Stimulated activated CD4-positive, alpha-beta T cell treated with anti-CD3 and anti-CD28 coated beads, Interleukin-2, amount 100 ng/mL, for 48 hours (primary cell): ENCODE data around the gene NUP62.
"Not testable (repeated sequence)": the region's sequence is repeated elsewhere in the genome, so short reads cannot be mapped to it uniquely, and the experiment has no call there.

Experiments used
- DNase-seq, 2 donors: peaks; one replicate each; pipeline ENCODE4 v3.0.0-alpha.2; 2020

NUP62 gene

GRCh38 chr19:49950956-49951526 lies 21.7 kb upstream of the NUP62 start:
- DNase-seq, result no peak

- DNase-seq, result no peak
These were observed 21.3 kb upstream of the NUP62 start for GRCh38 chr19:49950590-49950948.

GRCh38 chr19:49949742-49950589 lies 20.7 kb upstream of the NUP62 start:
- no peak for DNase-seq

DNA sequence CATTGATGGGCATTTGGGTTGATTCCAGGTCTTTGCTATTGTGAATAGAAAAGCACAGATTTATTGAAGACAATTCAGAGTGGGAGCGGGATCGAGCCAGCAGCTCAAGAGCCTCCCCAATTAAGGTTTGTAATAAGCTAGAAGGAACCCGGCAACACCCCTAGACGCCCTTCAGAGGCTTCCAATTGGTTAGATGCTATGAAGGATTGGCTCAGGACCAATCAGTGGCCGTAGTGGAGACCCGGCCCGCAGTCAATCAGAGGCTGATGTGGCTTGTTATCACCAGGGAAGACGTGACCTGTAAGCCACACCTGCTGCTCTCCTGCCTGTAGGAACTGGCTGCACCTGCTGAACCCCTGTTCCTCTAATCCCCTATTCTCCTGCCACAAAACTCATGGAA lies 17.1 kb upstream of the NUP62 start:
- no peak for DNase-seq

DNA sequence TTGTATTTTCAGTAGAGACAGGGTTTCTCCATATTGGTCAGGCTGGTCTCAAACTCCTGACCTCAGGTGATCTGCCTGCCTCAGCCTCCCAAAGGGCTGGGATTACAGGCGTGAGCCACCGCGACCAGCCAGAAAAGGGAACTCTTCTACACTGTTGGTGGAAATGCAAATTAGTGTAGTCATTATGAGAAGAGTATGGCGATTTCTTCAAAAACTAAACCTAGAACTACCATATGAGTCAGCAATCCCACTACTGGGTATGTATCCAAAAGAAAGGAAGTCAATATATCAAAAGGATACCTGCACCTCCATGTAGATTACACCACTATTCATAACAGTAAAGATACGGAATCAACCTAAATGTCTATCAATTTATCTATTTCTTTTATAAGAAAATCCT lies 15.3 kb upstream of the NUP62 start:
- DNase-seq, result not testable (repeated sequence)

- no peak for DNase-seq
These were observed 11.1 kb upstream of the NUP62 start for GRCh38 chr19:49940482-49940791.

DNA sequence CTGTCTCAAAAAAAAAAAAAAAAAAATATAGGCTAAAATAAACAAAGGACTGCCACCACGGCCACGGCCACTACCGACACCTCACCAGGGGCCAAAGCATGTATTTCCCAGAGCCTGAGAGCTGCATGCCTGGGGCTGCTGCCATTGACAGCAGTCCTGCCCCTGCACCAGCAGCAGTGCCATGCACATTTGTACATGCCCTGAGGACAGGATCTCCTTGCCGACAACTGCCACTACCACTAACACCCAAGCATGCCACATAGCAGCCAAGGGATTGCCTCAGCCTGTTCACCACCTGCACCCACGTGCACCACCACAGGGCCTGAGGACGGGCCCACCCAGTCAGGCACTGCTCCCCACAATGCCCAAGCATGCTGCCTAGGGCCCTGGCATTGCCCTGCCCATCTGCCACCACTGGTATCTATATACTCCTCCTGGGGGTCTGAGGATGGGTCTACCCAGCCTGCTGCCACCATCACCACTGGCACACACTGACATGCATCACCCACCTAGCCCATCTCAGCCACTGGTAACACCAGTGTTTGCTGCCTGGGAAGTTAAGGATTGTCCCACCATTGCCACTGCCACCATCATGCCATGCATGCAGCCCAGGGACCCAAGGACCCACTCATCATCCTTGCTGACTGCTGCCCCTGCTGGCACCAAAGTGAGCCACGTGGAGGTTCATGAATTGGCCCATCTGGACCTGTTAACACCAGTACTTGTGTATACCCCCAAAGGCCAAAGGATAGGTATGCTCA lies 10.6 kb upstream of the NUP62 start:
- DNase-seq, result no peak

DNA sequence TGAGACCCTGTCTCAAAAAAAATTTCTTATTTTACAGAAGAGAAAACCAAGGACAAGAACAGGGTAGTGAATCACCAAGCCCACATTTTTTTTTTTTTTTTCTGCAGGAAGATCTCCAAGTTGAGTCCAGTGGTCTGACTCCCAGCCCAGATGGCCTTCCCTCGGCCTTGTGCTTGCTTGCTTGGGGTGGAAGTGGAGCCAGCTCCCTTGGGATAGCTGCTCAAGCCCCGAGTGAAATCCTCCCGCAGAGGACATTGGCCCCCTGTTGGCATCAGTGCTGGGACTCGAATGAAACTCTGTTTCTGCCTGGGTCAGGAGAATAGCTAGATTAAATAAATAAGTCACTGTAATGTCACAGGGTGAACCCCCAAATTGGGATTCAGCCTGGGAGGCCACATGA lies 9.4 kb upstream of the NUP62 start:
- DNase-seq, result no peak

DNA sequence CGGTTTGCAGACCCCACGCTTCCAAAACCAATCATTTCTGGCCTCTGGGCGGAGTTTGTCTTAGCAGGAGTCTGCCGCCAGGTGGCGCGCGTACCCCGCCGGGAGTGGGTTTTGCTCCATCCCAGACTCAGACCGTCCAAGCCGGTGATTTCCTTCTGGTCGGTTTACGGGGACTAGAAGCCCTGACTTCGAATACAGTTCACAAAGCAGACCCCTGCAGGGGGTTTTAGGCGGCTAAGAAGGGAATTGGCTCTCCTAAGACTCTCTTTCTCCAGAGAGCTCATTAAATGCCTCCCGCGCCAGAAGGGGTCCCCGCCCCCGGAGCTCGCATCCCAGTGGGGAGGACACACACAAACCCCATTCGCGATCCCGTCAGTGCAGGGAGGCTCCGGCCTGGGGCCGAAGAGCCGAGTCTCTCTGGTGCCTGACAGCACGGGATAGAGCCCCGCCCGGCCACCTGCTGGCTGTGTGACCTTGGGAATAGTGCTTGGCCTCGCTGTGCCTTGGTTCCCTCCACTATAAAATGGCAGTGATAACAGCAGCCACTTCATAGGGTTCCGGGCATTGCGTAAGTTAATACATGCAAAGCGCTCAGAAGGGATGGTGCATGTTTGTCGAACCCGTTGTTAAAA lies 8.6 kb upstream of the NUP62 start:
- DNase-seq, result peak; percentile 87 to 89

GRCh38 chr19:49936549-49936948 lies 7.2 kb upstream of the NUP62 start:
- no peak for DNase-seq

DNA sequence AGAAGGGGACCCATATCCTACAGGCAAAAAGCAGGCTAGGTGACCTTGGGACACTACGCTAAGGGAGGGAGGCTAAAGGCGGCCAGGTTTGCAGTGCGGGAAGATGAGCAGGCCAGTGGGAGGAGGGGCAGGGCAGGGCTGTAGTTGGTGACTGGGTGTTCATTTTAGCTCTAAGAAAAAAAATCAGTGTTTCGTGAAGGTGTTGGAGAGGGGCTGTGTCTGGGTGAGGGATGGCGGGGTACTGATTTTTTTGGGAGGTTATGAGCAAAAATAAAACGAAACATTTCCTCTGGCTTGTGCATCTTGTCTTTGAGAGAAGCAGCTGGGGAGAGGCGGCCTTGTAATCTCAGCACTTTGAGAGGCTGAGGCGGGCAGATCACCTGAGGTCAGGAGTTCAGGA lies 4.3 kb upstream of the NUP62 start:
- DNase-seq, result no peak

DNA sequence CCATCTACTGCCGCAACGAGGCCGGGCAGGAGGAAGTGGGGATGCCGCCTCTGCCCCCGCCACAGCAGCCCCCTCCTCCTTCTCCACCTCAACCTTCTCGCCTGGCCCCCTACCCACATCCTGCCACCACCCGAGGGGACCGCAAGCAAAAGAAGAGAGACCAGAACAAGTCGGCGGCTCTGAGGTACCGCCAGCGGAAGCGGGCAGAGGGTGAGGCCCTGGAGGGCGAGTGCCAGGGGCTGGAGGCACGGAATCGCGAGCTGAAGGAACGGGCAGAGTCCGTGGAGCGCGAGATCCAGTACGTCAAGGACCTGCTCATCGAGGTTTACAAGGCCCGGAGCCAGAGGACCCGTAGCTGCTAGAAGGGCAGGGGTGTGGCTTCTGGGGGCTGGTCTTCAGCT lies 3.4 kb upstream of the NUP62 start:
- DNase-seq, result no peak

DNA sequence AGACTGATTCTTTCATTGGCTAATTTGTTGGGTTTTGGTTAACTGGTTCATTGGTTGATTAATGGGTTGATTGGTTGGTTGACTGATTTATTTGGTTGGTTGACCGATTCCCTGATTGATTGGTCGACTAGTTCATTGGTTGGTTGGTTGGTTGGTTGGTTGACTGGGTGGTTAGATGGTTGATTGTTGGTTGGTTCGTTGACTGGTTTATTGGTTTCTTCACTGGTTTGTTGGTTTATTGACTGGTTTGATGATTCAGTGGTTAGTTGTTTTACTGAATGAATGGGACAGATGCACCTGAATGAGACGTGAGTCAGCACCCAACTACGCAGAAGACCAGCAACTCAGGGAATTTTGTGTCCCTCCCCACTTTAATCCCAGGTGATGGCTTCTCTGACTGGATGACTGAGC lies 2.7 kb upstream of the NUP62 start:
- DNase-seq, result no peak

DNA sequence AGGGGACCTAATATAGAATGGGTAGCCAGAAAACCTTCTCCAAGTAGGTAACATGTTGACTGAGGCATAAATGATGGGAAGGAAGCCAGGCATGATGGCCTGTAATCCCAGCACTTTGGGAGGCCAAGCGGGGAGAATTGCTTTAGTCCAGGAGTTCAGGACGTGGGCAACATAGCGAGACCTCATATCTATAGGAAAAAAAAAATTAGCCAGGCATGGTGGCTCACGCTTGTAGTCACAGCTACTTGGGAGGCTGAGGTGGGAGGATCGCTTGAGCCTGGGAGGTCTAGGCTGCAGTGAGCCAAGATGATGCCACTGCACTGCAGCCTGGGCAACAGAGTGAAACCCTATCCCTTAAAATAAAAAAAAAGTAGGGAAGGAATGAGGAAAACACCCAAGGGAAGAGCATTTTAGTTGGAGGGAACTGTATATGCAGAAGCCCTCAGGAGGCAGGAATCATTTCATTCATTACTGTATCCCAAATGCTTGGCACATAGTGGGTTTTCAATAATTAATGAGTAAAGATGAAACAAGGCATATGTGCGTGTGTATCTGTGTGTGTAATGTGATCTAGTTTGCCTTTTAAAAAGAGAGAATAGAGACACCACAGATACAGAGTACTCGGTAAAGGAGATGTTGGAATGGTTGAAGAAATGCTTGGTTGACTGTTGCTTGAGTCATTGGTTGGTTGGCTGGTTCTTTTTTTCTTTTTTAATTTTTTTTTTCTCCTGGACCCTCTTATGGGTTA lies 2.2 kb upstream of the NUP62 start:
- DNase-seq, result no peak

DNA sequence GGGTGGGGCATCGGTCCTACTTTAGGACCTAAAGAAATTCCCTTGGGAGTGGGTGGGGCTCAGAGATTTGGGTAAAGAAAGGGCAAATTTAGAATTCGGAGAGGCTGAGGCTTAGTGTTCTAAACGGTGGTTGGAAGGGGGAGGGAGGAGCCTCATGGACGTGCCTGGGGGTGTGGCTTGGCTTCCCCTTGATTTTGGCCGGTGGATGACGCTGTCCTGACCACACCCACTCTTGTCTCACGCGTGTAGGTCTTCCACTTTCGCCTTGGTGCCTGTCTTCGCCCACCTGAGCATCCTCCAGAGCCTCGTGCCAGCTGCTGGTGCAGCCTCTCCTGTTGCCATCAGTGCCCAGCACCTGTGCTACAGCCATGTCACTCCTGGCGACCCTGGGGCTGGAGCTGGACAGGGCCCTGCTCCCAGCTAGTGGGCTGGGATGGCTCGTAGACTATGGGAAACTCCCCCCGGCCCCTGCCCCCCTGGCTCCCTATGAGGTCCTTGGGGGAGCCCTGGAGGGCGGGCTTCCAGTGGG lies 1.2 kb upstream of the NUP62 start:
- no peak for DNase-seq

DNA sequence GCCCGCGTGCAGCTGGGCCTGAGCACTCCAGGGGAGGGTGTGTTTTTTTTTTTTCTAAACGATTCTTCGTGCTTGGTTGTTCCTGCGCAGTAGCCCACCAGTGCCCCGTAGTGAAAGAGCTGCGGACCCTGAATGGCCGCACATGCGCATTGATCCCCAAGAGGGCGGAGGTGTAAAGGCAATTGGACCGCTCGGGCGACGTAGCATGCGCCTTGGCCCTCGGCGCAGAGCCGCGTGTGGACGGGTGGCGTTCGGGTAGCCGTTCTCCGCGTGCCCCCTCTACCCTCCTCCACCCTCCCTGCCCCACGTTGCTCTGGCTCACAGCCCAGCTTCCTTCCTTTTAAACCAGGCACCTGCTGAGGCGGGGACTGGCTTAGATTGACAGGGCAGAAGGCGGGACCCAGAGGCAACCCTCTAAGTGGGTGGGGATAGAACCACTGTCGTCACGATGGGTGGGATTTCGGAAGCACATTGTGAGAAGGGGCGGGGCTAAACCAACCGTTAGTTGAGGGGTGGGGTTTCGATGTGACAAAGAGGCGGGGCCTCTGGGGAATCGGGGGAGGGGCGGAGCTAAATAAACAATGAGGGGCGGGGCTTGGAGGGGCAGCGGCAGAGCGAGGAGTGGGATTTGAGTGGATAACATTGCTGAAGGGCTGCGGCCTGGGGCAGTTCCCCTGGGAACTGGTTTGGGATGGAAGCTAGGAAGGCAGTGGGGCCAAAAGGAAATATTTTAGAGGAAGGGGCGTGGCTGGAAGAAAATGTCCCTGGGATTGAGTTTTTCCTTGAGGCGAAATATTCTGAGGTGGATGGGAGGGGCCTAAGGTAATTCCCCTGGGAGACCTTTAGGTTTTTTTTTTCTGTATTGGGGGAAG lies 543 bp upstream of the NUP62 start:
- DNase-seq, result peak; percentile 90 to 93

- no peak for DNase-seq
These were observed 1.6 kb downstream of the NUP62 start for GRCh38 chr19:49927526-49928264.

- no peak for DNase-seq
These were observed 2.8 kb downstream of the NUP62 start for GRCh38 chr19:49926515-49926914.

- DNase-seq, result no peak
These were observed 3.8 kb downstream of the NUP62 start for GRCh38 chr19:49925486-49925885.

- not testable (repeated sequence) for DNase-seq
These were observed 4.5 kb downstream of the NUP62 start for GRCh38 chr19:49924881-49925210.
